Activated CD4-positive, alpha-beta T cell treated with anti-CD3 and anti-CD28 coated beads for 48 hours (primary cell): ENCODE measurements around the gene MAP2K6.

Experiments used
- DNase-seq: peaks from one replicate; pipeline ENCODE4 v3.0.0-alpha.2; 2020

MAP2K6 gene

GRCh38 chr17:69414408-69415274, at the start of gene MAP2K6:
Gene MAP2K6 (plus strand): TSS chr17:69414697. CDS start chr17:69414985, 288 bp downstream.
- DNase-seq: peak; percentile 89

GRCh38 chr17:69367298-69367697, 47.2 kb upstream of the MAP2K6 start:
- no peak for DNase-seq

GRCh38 chr17:69373069-69373468, 41.4 kb upstream of the MAP2K6 start:
- DNase-seq: no peak

- no peak for DNase-seq
Measured at GRCh38 chr17:69375229-69375628, 39.3 kb upstream of the MAP2K6 start.

- no peak for DNase-seq
Measured at GRCh38 chr17:69388822-69389442, 25.6 kb upstream of the MAP2K6 start.

GRCh38 chr17:69390795-69391501, 23.5 kb upstream of the MAP2K6 start:
- DNase-seq: no peak

GRCh38 chr17:69401251-69401650, 13.2 kb upstream of the MAP2K6 start:
- DNase-seq: no peak

- no peak for DNase-seq
Measured at GRCh38 chr17:69402052-69402451, 12.4 kb upstream of the MAP2K6 start.

- no peak for DNase-seq
Measured at GRCh38 chr17:69404399-69404798, 10.1 kb upstream of the MAP2K6 start.

GRCh38 chr17:69405096-69405495, 9.4 kb upstream of the MAP2K6 start:
- DNase-seq: no peak

- no peak for DNase-seq
Measured at GRCh38 chr17:69406941-69407340, 7.6 kb upstream of the MAP2K6 start.

- DNase-seq: no peak
Measured at GRCh38 chr17:69407759-69408158, 6.7 kb upstream of the MAP2K6 start.

GRCh38 chr17:69410671-69411070, 3.8 kb upstream of the MAP2K6 start:
- DNase-seq: no peak

GRCh38 chr17:69411766-69412165, 2.7 kb upstream of the MAP2K6 start:
- DNase-seq: no peak

- no peak for DNase-seq
Measured at GRCh38 chr17:69412251-69412671, 2.2 kb upstream of the MAP2K6 start.

- no peak for DNase-seq
Measured at GRCh38 chr17:69415431-69415830, 934 bp downstream of the MAP2K6 start.

- DNase-seq: no peak
Measured at GRCh38 chr17:69417545-69418483, 3.3 kb downstream of the MAP2K6 start.

- no peak for DNase-seq
Measured at GRCh38 chr17:69418535-69418934, 4.0 kb downstream of the MAP2K6 start.

- peak; percentile 30 for DNase-seq
Measured at GRCh38 chr17:69423450-69423849, 9.0 kb downstream of the MAP2K6 start.

GRCh38 chr17:69424287-69425041, 10.0 kb downstream of the MAP2K6 start:
- no peak for DNase-seq

- DNase-seq: no peak
Measured at GRCh38 chr17:69425978-69426377, 11.5 kb downstream of the MAP2K6 start.
